ENCODE data around the gene LRP2.

The LRP2 gene

GRCh38 chr2:169363560-169364150 is 1.3 kb upstream of the LRP2 start:
- peak overlapping the region; percentile 99 for H2AFZ ChIP-seq (ENCODE audit: low read length)
- H3K9ac ChIP-seq (ENCODE audit: low read depth, low read length, poor library complexity, severe bottlenecking) = peak overlapping the region; percentile 71
- no peaks in the 10 kb centered on the region for H3K79me2 ChIP-seq (ENCODE audit: insufficient read depth, low read length)
- no peaks in the 10 kb centered on the region for H3K9me2 ChIP-seq (replicated peaks; ENCODE audit: low read depth, low read length)
- H3F3A ChIP-seq (ENCODE audit: low read depth) = no peaks in the 10 kb centered on the region
- H4K20me1 ChIP-seq (ENCODE audit: insufficient read depth, low read length, poor library complexity, severe bottlenecking) = no peaks in the 10 kb centered on the region
- TF ChIP-seq CTCF (conservative IDR thresholded peaks at IDR 0.05; ENCODE audit: low read length) = peak; percentile 15; the same call in 1 of the 2 replicates
- TF ChIP-seq EZH2phosphoT487 (IDR thresholded peaks at IDR 0.05; ENCODE audit: borderline replicate concordance) = no peak
- peak overlapping the region; percentile 83 for H3K4me3 ChIP-seq (ENCODE audit: low read length, poor library complexity, severe bottlenecking)
- H3K36me3 ChIP-seq (ENCODE audit: insufficient read depth, low read length) = no peaks in the 10 kb centered on the region
- no peaks in the 10 kb centered on the region for H3K9me3 ChIP-seq (ENCODE audit: insufficient read depth, low read depth, low read length)
- peaks cover 15% of the 10 kb centered on the region for H3K4me1 ChIP-seq (ENCODE audit: insufficient read depth, low read length, poor library complexity, severe bottlenecking)
- peaks cover 9% of the 10 kb centered on the region for H3K27me3 ChIP-seq (ENCODE audit: insufficient read depth, low read length, poor library complexity, severe bottlenecking)
- H3K4me2 ChIP-seq (ENCODE audit: low read depth, low read length, poor library complexity, severe bottlenecking) = peak overlapping the region; percentile 96

- no peaks in the 10 kb centered on the region for H3K79me2 ChIP-seq (ENCODE audit: insufficient read depth, low read length)
These were observed 693 bp upstream of the LRP2 start for GRCh38 chr2:169362894-169363559.

GRCh38 chr2:169361706-169362117 is 622 bp downstream of the LRP2 start:
- Histone ChIP-seq H2AFZ (ENCODE audit: low read length) (no peak overlapping the region), H3K4me2 (ENCODE audit: low read depth, low read length, poor library complexity, severe bottlenecking) (no peak overlapping the region), H3K79me2 (ENCODE audit: insufficient read depth, low read length) (no peaks in the 10 kb centered on the region), H3K27me3 (ENCODE audit: insufficient read depth, low read length, poor library complexity, severe bottlenecking) (peaks cover 9% of the 10 kb centered on the region), H3K9me2 (replicated peaks; ENCODE audit: low read depth, low read length) (no peaks in the 10 kb centered on the region), H3K36me3 (ENCODE audit: insufficient read depth, low read length) (no peaks in the 10 kb centered on the region), H3K9ac (ENCODE audit: low read depth, low read length, poor library complexity, severe bottlenecking) (no peak overlapping the region), H4K20me1 (ENCODE audit: insufficient read depth, low read length, poor library complexity, severe bottlenecking) (no peaks in the 10 kb centered on the region), H3K9me3 (ENCODE audit: insufficient read depth, low read depth, low read length) (no peaks in the 10 kb centered on the region), H3F3A (ENCODE audit: low read depth) (no peaks in the 10 kb centered on the region), H3K4me3 (ENCODE audit: low read length, poor library complexity, severe bottlenecking) (no peak overlapping the region), H3K4me1 (ENCODE audit: insufficient read depth, low read length, poor library complexity, severe bottlenecking) (peaks cover 15% of the 10 kb centered on the region)
- TF ChIP-seq CTCF (conservative IDR thresholded peaks at IDR 0.05; ENCODE audit: low read length) (no peak), EZH2phosphoT487 (IDR thresholded peaks at IDR 0.05; ENCODE audit: borderline replicate concordance) (no peak)

More at GRCh38 chr2:169362894-169363559, 693 bp upstream of the LRP2 start:
- no peaks in the 10 kb centered on the region for H3K9me2 ChIP-seq (replicated peaks; ENCODE audit: low read depth, low read length)
- H4K20me1 ChIP-seq (ENCODE audit: insufficient read depth, low read length, poor library complexity, severe bottlenecking) = no peaks in the 10 kb centered on the region
- H3K9ac ChIP-seq (ENCODE audit: low read depth, low read length, poor library complexity, severe bottlenecking) = no peak overlapping the region
- peak overlapping the region; percentile 83 for H3K4me3 ChIP-seq (ENCODE audit: low read length, poor library complexity, severe bottlenecking)
- peak overlapping the region; percentile 99 for H2AFZ ChIP-seq (ENCODE audit: low read length)
- no peaks in the 10 kb centered on the region for H3K36me3 ChIP-seq (ENCODE audit: insufficient read depth, low read length)
- H3F3A ChIP-seq (ENCODE audit: low read depth) = no peaks in the 10 kb centered on the region
- H3K27me3 ChIP-seq (ENCODE audit: insufficient read depth, low read length, poor library complexity, severe bottlenecking) = peaks cover 9% of the 10 kb centered on the region
- peak overlapping the region; percentile 96 for H3K4me2 ChIP-seq (ENCODE audit: low read depth, low read length, poor library complexity, severe bottlenecking)
- no peaks in the 10 kb centered on the region for H3K9me3 ChIP-seq (ENCODE audit: insufficient read depth, low read depth, low read length)
- peaks cover 15% of the 10 kb centered on the region for H3K4me1 ChIP-seq (ENCODE audit: insufficient read depth, low read length, poor library complexity, severe bottlenecking)
- no peak for TF ChIP-seq CTCF (conservative IDR thresholded peaks at IDR 0.05; ENCODE audit: low read length)

Data from Loucy (cell line).